GM23338 (cell line): Measurements from ENCODE around the gene RHOH. TPM values are rescaled to one million over a fixed set of nuclear protein-coding genes. Genes with fewer than 3 reads are reported as not detected.

ENCODE experiments used
- ATAC-seq: fragments of 200-7000 bp; cut with Tn5 transposase; 3 replicates; pipeline ENCODE4 v1.9.1; 2020
- DNase-seq: peaks from one replicate; pipeline ENCODE4 v3.0.0-alpha.2; 2015; ENCODE audit warnings: low spot score
- H2AFZ ChIP-seq: fragments of 200-600 bp; sonication (generic); 2 replicates; pipeline ENCODE4 v1.8.0; 2016; ENCODE audit warnings: antibody characterized with exemption, mild to moderate bottlenecking, moderate library complexity
- H3F3A ChIP-seq: fragments of 200-600 bp; sonication (generic); replicated peaks from 2 replicates; pipeline ENCODE4 v1.8.0; 2017; ENCODE audit warnings: antibody characterized with exemption, mixed run types, low read depth
- H3K27ac ChIP-seq: fragments of 200-600 bp; sonication (generic); 2 replicates; pipeline ENCODE4 v1.6.1; 2016; ENCODE audit warnings: low read depth
- H3K27me3 ChIP-seq: fragments of 200-600 bp; sonication (generic); 2 replicates; pipeline ENCODE4 v1.8.0; 2016; ENCODE audit warnings: mild to moderate bottlenecking, mixed run types, moderate library complexity; ENCODE audit not compliant: insufficient read depth
- H3K36me3 ChIP-seq: fragments of 200-600 bp; sonication (generic); 2 replicates; pipeline ENCODE4 v1.8.0; 2016; ENCODE audit warnings: mild to moderate bottlenecking; ENCODE audit not compliant: insufficient read depth
- H3K4me1 ChIP-seq: fragments of 200-600 bp; sonication (generic); 2 replicates; pipeline ENCODE4 v1.8.0; 2016; ENCODE audit warnings: mild to moderate bottlenecking, moderate library complexity; ENCODE audit not compliant: insufficient read depth
- H3K4me2 ChIP-seq: fragments of 200-600 bp; sonication (generic); 2 replicates; pipeline ENCODE4 v1.7.1; 2017; ENCODE audit warnings: mixed run types
- H3K4me3 ChIP-seq: fragments of 200-600 bp; sonication (generic); 2 replicates; pipeline ENCODE4 v1.6.1; 2016; ENCODE audit warnings: mixed run types
- H3K79me2 ChIP-seq: fragments of 200-600 bp; sonication (generic); replicated peaks from 2 replicates; pipeline ENCODE4 v1.8.0; 2017; ENCODE audit warnings: mild to moderate bottlenecking; ENCODE audit not compliant: insufficient read depth
- H3K9me2 ChIP-seq: fragments of 200-600 bp; sonication (generic); 2 replicates; pipeline ENCODE4 v1.8.0; 2017; ENCODE audit not compliant: insufficient read depth
- H4K20me1 ChIP-seq: fragments of 200-600 bp; sonication (generic); replicated peaks from 2 replicates; pipeline ENCODE4 v1.8.0; 2017; ENCODE audit warnings: mild to moderate bottlenecking; ENCODE audit not compliant: insufficient read depth
- H3K27ac Mint-ChIP-seq: 2 replicates; pipeline ENCODE4 v1.8.0; 2020; ENCODE audit warnings: inconsistent platforms, mild to moderate bottlenecking, moderate library complexity, mixed read lengths
- H3K27me3 Mint-ChIP-seq: 3 replicates; pipeline ENCODE4 v1.8.0; 2022; ENCODE audit warnings: low read depth, mild to moderate bottlenecking, moderate library complexity, mixed read lengths, inconsistent platforms; ENCODE audit not compliant: insufficient read depth, poor library complexity
- H3K36me3 Mint-ChIP-seq: 3 replicates; pipeline ENCODE4 v1.8.0; 2021; ENCODE audit warnings: low read depth, mild to moderate bottlenecking, inconsistent platforms, moderate library complexity, mixed read lengths
- H3K4me1 Mint-ChIP-seq: 3 replicates; pipeline ENCODE4 v1.8.0; 2020; ENCODE audit warnings: mild to moderate bottlenecking, inconsistent platforms, mixed read lengths
- H3K4me3 Mint-ChIP-seq: 3 replicates; pipeline ENCODE4 v1.8.0; 2021; ENCODE audit warnings: moderate library complexity, mild to moderate bottlenecking, inconsistent platforms, mixed read lengths
- H3K9me3 Mint-ChIP-seq: 3 replicates; pipeline ENCODE4 v1.8.0; 2020; ENCODE audit warnings: moderate library complexity, mild to moderate bottlenecking, inconsistent platforms, mixed read lengths
- CREB1 ChIP-seq: fragments of 250-450 bp; sonication (Bioruptor Pico); IDR thresholded peaks from 2 replicates; pipeline ENCODE4 v1.5.0; 2020; ENCODE audit warnings: low read depth, mild to moderate bottlenecking, moderate library complexity
- EZH2 ChIP-seq: fragments of 200-600 bp; sonication (generic); IDR thresholded peaks from one replicate; pipeline ENCODE4 v1.8.0; 2017; ENCODE audit warnings: antibody characterized with exemption, mild to moderate bottlenecking, low read depth; ENCODE audit not compliant: unreplicated experiment
- EZH2phosphoT487 ChIP-seq: fragments of 200-600 bp; sonication (generic); IDR thresholded peaks from one replicate; pipeline ENCODE4 v1.8.1; 2018; ENCODE audit warnings: antibody characterized with exemption; ENCODE audit not compliant: unreplicated experiment
- JUNB ChIP-seq: IDR thresholded peaks from one replicate; pipeline ENCODE4 v1.6.1; 2016; ENCODE audit warnings: antibody characterized with exemption; ENCODE audit not compliant: unreplicated experiment
- NANOG ChIP-seq: IDR thresholded peaks from 2 replicates; pipeline ENCODE4 v1.6.1; 2016; ENCODE audit warnings: antibody characterized with exemption, borderline replicate concordance
- POLR2AphosphoS5 ChIP-seq: IDR thresholded peaks from 2 replicates; pipeline ENCODE4 v1.6.1; 2016; ENCODE audit warnings: antibody characterized with exemption, low read depth
- STAT1 ChIP-seq: IDR thresholded peaks from one replicate; pipeline ENCODE4 v1.6.1; 2016; ENCODE audit warnings: antibody characterized with exemption; ENCODE audit not compliant: unreplicated experiment
- ZNF114 ChIP-seq: fragments of 250-450 bp; sonication (Bioruptor Pico); IDR thresholded peaks from 2 replicates; pipeline ENCODE4 v1.5.0; 2020; ENCODE audit warnings: mild to moderate bottlenecking, moderate library complexity
- ZNF331 ChIP-seq: fragments of 250-450 bp; sonication (Bioruptor Pico); IDR thresholded peaks from 2 replicates; pipeline ENCODE4 v1.5.0; 2020; ENCODE audit warnings: low read depth, mild to moderate bottlenecking, moderate library complexity
- polyA plus RNA-seq: library from polyadenylated mRNA; unstranded; fragments of >200 nt; fragmentation: Nextera tagmentation; extraction: Ambion mirVana; gene quantifications from 2 replicates; pipeline ENCODE4 v1.2.1, GENCODE V29; 2016
- total RNA-seq: library from RNA; depleted of rRNA; stranded (reverse); fragments of >200 nt; shearing (Covaris generic); gene quantifications from 2 replicates; pipeline ENCODE4 v1.2.3, GENCODE V29; 2014
- TF ChIP-seq, protein P1 (sequence below), 2 experiments: fragments of 200-600 bp in 1 of 2; sonication (generic) in 1 of 2; conservative IDR thresholded peaks; 2 replicates each; pipeline versions ENCODE4 v1.5.1 to v1.6.1; 2016 to 2017; ENCODE audit warnings: antibody characterized with exemption in 2 of 2, low read depth in 2 of 2, mild to moderate bottlenecking in 2 of 2, moderate library complexity in 1 of 2
- TF ChIP-seq, protein P2 (sequence below): IDR thresholded peaks from one replicate; pipeline ENCODE4 v1.6.1; 2018; ENCODE audit warnings: antibody characterized with exemption; ENCODE audit not compliant: unreplicated experiment
- TF ChIP-seq, protein P3 (sequence below): IDR thresholded peaks from 2 replicates; pipeline ENCODE4 v1.6.1; 2016; ENCODE audit warnings: antibody characterized with exemption
- TF ChIP-seq, protein P4 (sequence below): fragments of 250-450 bp; sonication (Bioruptor Pico); IDR thresholded peaks from 2 replicates; pipeline ENCODE4 v1.5.0; 2020; ENCODE audit warnings: mild to moderate bottlenecking, moderate library complexity

Gene RHOH
- total and polyA plus RNA-seq, 2 experiments from 2014 or later: 2.2 to 3.7 TPM

GRCh38 chr4:40186665-40187014 lies 10.2 kb upstream of the RHOH start:
- Mint-ChIP-seq H3K9me3 (no peaks in the 10 kb centered on the region), H3K4me3 (no peak overlapping the region), H3K27me3 (no peaks in the 10 kb centered on the region), H3K36me3 (no peaks in the 10 kb centered on the region), H3K4me1 (peaks cover 34% of the 10 kb centered on the region), H3K27ac (peak overlapping the region; percentile 4; the same call in 1 of the 2 replicates)
- DNase-seq: no peak
- no peaks in the 10 kb centered on the region for H3K27me3 ChIP-seq
- ATAC-seq: no peak
- no peaks in the 10 kb centered on the region for H3K79me2 ChIP-seq
- H3K9me2 ChIP-seq: no peaks in the 10 kb centered on the region
- peaks cover 36% of the 10 kb centered on the region for H3K4me1 ChIP-seq
- H3F3A ChIP-seq: 0 out of 2 replicates have a peak, but pooled peaks cover 3% of the 10 kb centered on the region
- H4K20me1 ChIP-seq: no peaks in the 10 kb centered on the region
- H3K4me3 ChIP-seq: no peak overlapping the region
- H3K4me2 ChIP-seq: no peak overlapping the region
- H3K36me3 ChIP-seq: no peaks in the 10 kb centered on the region
- H3K27ac ChIP-seq: no peak overlapping the region
- H2AFZ ChIP-seq: no peak overlapping the region
- no peak for TF ChIP-seq EZH2
- TF ChIP-seq STAT1: no peak
- TF ChIP-seq, protein P1, sequence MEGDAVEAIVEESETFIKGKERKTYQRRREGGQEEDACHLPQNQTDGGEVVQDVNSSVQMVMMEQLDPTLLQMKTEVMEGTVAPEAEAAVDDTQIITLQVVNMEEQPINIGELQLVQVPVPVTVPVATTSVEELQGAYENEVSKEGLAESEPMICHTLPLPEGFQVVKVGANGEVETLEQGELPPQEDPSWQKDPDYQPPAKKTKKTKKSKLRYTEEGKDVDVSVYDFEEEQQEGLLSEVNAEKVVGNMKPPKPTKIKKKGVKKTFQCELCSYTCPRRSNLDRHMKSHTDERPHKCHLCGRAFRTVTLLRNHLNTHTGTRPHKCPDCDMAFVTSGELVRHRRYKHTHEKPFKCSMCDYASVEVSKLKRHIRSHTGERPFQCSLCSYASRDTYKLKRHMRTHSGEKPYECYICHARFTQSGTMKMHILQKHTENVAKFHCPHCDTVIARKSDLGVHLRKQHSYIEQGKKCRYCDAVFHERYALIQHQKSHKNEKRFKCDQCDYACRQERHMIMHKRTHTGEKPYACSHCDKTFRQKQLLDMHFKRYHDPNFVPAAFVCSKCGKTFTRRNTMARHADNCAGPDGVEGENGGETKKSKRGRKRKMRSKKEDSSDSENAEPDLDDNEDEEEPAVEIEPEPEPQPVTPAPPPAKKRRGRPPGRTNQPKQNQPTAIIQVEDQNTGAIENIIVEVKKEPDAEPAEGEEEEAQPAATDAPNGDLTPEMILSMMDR (conservative IDR thresholded peaks at IDR 0.05; ENCODE audit: low read depth in 2 of 2): no peak
- TF ChIP-seq EZH2phosphoT487: no peak
- TF ChIP-seq ZNF114 (CRISPR knock-in tag): no peak
- no peak for TF ChIP-seq CREB1 (CRISPR knock-in tag)
- TF ChIP-seq ZNF331: no peak
- TF ChIP-seq, protein P2, sequence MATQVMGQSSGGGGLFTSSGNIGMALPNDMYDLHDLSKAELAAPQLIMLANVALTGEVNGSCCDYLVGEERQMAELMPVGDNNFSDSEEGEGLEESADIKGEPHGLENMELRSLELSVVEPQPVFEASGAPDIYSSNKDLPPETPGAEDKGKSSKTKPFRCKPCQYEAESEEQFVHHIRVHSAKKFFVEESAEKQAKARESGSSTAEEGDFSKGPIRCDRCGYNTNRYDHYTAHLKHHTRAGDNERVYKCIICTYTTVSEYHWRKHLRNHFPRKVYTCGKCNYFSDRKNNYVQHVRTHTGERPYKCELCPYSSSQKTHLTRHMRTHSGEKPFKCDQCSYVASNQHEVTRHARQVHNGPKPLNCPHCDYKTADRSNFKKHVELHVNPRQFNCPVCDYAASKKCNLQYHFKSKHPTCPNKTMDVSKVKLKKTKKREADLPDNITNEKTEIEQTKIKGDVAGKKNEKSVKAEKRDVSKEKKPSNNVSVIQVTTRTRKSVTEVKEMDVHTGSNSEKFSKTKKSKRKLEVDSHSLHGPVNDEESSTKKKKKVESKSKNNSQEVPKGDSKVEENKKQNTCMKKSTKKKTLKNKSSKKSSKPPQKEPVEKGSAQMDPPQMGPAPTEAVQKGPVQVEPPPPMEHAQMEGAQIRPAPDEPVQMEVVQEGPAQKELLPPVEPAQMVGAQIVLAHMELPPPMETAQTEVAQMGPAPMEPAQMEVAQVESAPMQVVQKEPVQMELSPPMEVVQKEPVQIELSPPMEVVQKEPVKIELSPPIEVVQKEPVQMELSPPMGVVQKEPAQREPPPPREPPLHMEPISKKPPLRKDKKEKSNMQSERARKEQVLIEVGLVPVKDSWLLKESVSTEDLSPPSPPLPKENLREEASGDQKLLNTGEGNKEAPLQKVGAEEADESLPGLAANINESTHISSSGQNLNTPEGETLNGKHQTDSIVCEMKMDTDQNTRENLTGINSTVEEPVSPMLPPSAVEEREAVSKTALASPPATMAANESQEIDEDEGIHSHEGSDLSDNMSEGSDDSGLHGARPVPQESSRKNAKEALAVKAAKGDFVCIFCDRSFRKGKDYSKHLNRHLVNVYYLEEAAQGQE: no peak
- TF ChIP-seq, protein P3, sequence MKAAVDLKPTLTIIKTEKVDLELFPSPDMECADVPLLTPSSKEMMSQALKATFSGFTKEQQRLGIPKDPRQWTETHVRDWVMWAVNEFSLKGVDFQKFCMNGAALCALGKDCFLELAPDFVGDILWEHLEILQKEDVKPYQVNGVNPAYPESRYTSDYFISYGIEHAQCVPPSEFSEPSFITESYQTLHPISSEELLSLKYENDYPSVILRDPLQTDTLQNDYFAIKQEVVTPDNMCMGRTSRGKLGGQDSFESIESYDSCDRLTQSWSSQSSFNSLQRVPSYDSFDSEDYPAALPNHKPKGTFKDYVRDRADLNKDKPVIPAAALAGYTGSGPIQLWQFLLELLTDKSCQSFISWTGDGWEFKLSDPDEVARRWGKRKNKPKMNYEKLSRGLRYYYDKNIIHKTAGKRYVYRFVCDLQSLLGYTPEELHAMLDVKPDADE: no peak
- TF ChIP-seq NANOG: no peak
- TF ChIP-seq POLR2AphosphoS5: no peak
- no peak for TF ChIP-seq JUNB
- TF ChIP-seq, protein P4, sequence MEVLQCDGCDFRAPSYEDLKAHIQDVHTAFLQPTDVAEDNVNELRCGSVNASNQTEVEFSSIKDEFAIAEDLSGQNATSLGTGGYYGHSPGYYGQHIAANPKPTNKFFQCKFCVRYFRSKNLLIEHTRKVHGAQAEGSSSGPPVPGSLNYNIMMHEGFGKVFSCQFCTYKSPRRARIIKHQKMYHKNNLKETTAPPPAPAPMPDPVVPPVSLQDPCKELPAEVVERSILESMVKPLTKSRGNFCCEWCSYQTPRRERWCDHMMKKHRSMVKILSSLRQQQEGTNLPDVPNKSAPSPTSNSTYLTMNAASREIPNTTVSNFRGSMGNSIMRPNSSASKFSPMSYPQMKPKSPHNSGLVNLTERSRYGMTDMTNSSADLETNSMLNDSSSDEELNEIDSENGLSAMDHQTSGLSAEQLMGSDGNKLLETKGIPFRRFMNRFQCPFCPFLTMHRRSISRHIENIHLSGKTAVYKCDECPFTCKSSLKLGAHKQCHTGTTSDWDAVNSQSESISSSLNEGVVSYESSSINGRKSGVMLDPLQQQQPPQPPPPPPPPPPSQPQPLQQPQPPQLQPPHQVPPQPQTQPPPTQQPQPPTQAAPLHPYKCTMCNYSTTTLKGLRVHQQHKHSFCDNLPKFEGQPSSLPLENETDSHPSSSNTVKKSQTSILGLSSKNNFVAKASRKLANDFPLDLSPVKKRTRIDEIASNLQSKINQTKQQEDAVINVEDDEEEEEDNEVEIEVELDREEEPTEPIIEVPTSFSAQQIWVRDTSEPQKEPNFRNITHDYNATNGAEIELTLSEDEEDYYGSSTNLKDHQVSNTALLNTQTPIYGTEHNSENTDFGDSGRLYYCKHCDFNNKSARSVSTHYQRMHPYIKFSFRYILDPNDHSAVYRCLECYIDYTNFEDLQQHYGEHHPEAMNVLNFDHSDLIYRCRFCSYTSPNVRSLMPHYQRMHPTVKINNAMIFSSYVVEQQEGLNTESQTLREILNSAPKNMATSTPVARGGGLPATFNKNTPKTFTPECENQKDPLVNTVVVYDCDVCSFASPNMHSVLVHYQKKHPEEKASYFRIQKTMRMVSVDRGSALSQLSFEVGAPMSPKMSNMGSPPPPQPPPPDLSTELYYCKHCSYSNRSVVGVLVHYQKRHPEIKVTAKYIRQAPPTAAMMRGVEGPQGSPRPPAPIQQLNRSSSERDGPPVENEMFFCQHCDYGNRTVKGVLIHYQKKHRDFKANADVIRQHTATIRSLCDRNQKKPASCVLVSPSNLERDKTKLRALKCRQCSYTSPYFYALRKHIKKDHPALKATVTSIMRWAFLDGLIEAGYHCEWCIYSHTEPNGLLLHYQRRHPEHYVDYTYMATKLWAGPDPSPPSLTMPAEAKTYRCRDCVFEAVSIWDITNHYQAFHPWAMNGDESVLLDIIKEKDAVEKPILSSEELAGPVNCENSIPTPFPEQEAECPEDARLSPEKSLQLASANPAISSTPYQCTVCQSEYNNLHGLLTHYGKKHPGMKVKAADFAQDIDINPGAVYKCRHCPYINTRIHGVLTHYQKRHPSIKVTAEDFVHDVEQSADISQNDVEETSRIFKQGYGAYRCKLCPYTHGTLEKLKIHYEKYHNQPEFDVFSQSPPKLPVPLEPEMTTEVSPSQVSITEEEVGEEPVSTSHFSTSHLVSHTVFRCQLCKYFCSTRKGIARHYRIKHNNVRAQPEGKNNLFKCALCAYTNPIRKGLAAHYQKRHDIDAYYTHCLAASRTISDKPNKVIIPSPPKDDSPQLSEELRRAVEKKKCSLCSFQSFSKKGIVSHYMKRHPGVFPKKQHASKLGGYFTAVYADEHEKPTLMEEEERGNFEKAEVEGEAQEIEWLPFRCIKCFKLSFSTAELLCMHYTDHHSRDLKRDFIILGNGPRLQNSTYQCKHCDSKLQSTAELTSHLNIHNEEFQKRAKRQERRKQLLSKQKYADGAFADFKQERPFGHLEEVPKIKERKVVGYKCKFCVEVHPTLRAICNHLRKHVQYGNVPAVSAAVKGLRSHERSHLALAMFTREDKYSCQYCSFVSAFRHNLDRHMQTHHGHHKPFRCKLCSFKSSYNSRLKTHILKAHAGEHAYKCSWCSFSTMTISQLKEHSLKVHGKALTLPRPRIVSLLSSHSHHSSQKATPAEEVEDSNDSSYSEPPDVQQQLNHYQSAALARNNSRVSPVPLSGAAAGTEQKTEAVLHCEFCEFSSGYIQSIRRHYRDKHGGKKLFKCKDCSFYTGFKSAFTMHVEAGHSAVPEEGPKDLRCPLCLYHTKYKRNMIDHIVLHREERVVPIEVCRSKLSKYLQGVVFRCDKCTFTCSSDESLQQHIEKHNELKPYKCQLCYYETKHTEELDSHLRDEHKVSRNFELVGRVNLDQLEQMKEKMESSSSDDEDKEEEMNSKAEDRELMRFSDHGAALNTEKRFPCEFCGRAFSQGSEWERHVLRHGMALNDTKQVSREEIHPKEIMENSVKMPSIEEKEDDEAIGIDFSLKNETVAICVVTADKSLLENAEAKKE (CRISPR knock-in tag): no peak
